Neural cell (in vitro differentiated cells): ENCODE data around the gene PCDH18.

ENCODE experiments used
- RAD21 ChIP-seq: fragments of 450-650 bp; conservative IDR thresholded peaks from 2 replicates; pipeline ENCODE4 v1.6.1; 2014; ENCODE audit warnings: antibody characterized with exemption, mild to moderate bottlenecking, moderate library complexity
- TAF1 ChIP-seq: IDR thresholded peaks from 2 replicates; pipeline ENCODE4 v1.6.1; 2012; ENCODE audit warnings: low read depth
- TF ChIP-seq, protein P1 (sequence below): fragments of 450-650 bp; IDR thresholded peaks from 2 replicates; pipeline ENCODE4 v1.5.1; 2014; ENCODE audit warnings: antibody characterized with exemption, mild to moderate bottlenecking, moderate library complexity; ENCODE audit not compliant: poor library complexity, severe bottlenecking

- no peak for TF ChIP-seq TAF1
- TF ChIP-seq RAD21, result no peak
- TF ChIP-seq, protein P1, sequence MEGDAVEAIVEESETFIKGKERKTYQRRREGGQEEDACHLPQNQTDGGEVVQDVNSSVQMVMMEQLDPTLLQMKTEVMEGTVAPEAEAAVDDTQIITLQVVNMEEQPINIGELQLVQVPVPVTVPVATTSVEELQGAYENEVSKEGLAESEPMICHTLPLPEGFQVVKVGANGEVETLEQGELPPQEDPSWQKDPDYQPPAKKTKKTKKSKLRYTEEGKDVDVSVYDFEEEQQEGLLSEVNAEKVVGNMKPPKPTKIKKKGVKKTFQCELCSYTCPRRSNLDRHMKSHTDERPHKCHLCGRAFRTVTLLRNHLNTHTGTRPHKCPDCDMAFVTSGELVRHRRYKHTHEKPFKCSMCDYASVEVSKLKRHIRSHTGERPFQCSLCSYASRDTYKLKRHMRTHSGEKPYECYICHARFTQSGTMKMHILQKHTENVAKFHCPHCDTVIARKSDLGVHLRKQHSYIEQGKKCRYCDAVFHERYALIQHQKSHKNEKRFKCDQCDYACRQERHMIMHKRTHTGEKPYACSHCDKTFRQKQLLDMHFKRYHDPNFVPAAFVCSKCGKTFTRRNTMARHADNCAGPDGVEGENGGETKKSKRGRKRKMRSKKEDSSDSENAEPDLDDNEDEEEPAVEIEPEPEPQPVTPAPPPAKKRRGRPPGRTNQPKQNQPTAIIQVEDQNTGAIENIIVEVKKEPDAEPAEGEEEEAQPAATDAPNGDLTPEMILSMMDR, result no peak
These were observed 8.9 kb upstream of the PCDH18 start for GRCh38 chr4:137541181-137541580.
